GM10266 (cell line): ENCODE data around the gene RNF20.
"Not testable (repeated sequence)": the region's sequence is repeated elsewhere in the genome, so short reads cannot be mapped to it uniquely, and the experiment has no call there.

ENCODE experiments used
- DNase-seq: peaks from one replicate; pipeline ENCODE4 v3.0.0; 2012; ENCODE audit errors: extremely low spot score
- CTCF ChIP-seq: IDR thresholded peaks from 2 replicates; pipeline ENCODE4 v1.5.1; 2012; ENCODE audit warnings: mild to moderate bottlenecking, low read depth; ENCODE audit not compliant: control insufficient read depth, insufficient read depth; ENCODE audit errors: missing control alignments

Gene RNF20

GRCh38 chr9:101516655-101517054 lies 17.0 kb upstream of the RNF20 start:
- TF ChIP-seq CTCF: no peak
- DNase-seq: no peak

- DNase-seq: not testable (repeated sequence)
These were observed 15.2 kb upstream of the RNF20 start for GRCh38 chr9:101518489-101518888.

GRCh38 chr9:101524371-101524770 lies 9.3 kb upstream of the RNF20 start:
- no peak for DNase-seq
- no peak for TF ChIP-seq CTCF

- TF ChIP-seq CTCF: no peak
- no peak for DNase-seq
These were observed 6.6 kb upstream of the RNF20 start for GRCh38 chr9:101527066-101527465.

DNA sequence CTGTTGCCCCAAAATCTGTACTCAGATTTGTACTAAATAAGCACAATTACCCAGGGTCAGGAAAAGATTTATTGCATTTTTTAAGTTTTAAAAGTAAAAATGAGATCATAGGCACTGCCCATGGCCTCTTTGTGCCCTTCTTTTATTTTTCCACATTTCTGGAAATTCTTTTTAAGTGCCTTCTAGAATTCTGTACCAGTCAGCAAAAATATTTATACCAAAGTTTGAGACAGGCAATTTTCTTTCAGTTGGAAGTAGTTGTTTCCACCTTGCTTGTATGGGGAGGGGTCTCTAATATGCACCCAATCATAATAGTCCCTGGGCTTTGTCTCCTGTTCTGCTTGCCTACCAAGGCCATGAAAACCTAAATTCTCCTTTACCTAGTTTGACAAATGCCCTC lies 5.6 kb upstream of the RNF20 start:
- TF ChIP-seq CTCF: no peak
- DNase-seq: no peak

DNA sequence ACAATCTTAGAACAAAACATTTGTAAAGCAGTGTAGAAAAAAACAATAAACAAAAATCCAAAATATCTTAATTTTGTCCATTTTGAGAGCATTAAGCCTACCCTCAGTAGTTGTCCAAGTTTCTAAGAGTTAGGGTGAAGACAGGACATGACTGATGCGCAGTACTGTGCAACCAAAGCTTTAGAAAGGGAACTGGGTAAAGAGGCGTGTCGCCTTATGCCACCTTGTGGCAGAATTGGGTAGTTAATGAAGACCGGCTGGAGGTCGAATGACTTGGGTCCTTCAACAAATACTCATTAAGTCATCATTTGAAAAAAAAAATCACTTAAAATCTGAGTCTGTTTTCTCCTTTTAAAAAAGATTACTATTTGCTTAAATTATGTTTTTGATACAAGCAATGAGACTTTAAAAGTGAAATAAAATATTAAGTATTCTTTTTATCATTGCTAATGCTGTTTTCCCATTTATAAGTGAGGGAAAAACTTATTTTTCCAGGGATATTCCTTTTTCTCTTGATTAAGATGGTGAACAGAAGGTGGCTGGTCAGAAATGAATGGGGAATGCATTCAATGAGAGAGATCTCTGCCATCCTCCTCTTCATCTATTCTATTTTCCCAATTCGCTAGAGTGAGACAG lies 3.5 kb upstream of the RNF20 start:
- TF ChIP-seq CTCF: peak; percentile 80
- DNase-seq: peak; percentile 56

GRCh38 chr9:101536351-101536750 lies 2.7 kb downstream of the RNF20 start:
- DNase-seq: no peak
- TF ChIP-seq CTCF: no peak

DNA sequence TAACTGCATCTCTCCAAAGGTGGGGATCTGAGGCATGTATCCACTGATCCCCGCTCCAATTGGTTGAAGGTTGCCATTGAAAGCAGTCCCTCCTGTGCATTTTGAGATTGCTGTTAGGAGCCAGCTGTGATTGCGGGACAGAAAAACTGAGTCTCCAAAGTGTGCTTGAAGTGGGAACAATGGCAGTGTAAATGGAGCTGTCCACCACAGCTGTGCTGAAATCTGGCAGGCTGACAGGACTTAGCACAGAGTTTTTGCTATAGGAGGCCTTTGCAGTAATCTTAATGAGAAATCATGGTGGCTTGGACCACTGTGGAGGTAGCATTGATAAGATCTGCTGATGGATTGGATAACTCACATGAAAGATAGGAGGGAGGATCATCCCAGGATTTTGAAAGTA lies 3.3 kb downstream of the RNF20 start:
- DNase-seq: no peak
- TF ChIP-seq CTCF: no peak
